ENCODE measurements around the gene PTGIS.

DNA sequence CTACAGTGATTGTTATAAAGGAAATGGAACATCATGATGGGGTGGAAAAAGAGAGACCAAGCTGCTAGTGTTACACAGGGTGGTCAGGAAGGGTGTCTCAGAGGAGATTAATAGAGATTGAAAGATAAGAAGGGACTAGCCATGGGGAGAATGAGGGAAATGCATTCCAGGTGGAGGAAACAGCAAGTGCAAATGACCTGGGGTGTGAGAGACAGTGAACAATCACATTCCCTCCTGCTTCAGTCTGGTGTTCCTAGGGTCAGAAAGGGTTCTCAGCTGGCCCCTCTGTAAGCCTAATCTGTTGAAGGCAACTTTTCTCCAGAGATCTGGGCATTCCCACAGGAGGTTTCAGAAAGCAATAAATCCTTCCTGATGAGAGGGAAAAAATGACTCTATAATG, 81.9 kb downstream of the PTGIS start:
- TF ChIP-seq, protein P1, sequence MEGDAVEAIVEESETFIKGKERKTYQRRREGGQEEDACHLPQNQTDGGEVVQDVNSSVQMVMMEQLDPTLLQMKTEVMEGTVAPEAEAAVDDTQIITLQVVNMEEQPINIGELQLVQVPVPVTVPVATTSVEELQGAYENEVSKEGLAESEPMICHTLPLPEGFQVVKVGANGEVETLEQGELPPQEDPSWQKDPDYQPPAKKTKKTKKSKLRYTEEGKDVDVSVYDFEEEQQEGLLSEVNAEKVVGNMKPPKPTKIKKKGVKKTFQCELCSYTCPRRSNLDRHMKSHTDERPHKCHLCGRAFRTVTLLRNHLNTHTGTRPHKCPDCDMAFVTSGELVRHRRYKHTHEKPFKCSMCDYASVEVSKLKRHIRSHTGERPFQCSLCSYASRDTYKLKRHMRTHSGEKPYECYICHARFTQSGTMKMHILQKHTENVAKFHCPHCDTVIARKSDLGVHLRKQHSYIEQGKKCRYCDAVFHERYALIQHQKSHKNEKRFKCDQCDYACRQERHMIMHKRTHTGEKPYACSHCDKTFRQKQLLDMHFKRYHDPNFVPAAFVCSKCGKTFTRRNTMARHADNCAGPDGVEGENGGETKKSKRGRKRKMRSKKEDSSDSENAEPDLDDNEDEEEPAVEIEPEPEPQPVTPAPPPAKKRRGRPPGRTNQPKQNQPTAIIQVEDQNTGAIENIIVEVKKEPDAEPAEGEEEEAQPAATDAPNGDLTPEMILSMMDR (IDR thresholded peaks at IDR 0.05 in 8 of 11, conservative IDR thresholded peaks at IDR 0.05 in 3 of 11): no peak
- no peak for TF ChIP-seq POLR2AphosphoS5 (IDR thresholded peaks at IDR 0.05)
- TF ChIP-seq POLR2A (IDR thresholded peaks at IDR 0.05): no peak
